Endothelial cell of umbilical vein (primary cell): ENCODE results near the gene KRT1. TPM values are rescaled to one million over a fixed set of nuclear protein-coding genes. Genes with fewer than 3 reads are reported as not detected.

Experiments
- BruUV-seq: library from RNA; stranded (reverse); fragments of 400-500 nt; replicated peaks from 2 replicates; lab custom pipeline; 2021; lab: Mats Ljungman, UMichigan
- CTCF ChIA-PET: fragments of 300-600, 350-600 bp; sonication (Branson Sonifier 250); formaldehyde crosslinking; loops from one replicate; lab custom pipeline; 2021; ENCODE audit warnings: antibody characterized with exemption, inconsistent platforms; lab: Charles Lee
- POLR2A ChIA-PET: fragments of 300-600, 350-600 bp; sonication (Branson Sonifier 250); formaldehyde crosslinking; loops from one replicate; lab custom pipeline; 2021; ENCODE audit warnings: antibody characterized with exemption, inconsistent platforms; lab: Charles Lee
- DNase-seq: peaks from one replicate; pipeline ENCODE4 v3.0.0-alpha.2; 2011; ENCODE audit warnings: low read depth, low spot score
- FAIRE-seq: peaks from 2 replicates; lab custom pipeline; 2011; peaks lifted over from hg19 to GRCh38; lab: Jason Lieb, UNC
- H2AFZ ChIP-seq: 2 replicates; pipeline ENCODE4 v1.6.0; 2012; ENCODE audit warnings: low read depth, low read length, control low read depth, inconsistent platforms
- H3K27ac ChIP-seq: 2 replicates; pipeline ENCODE4 v1.5.1; 2011; ENCODE audit warnings: low read depth, mild to moderate bottlenecking, control low read depth, low read length, moderate library complexity; ENCODE audit not compliant: insufficient read depth
- H3K27me3 ChIP-seq, 2 experiments: 2 replicates each; pipeline versions ENCODE4 v1.6.0 to v1.6.1; 2011; ENCODE audit warnings: low read length in 2 of 2, mixed read lengths in 1 of 2; ENCODE audit not compliant: control insufficient read depth in 2 of 2, insufficient read depth in 2 of 2
- H3K36me3 ChIP-seq, 2 experiments: 2 replicates in 1 of 2; 3 replicates in 1 of 2; pipeline ENCODE4 v1.5.1; 2011; ENCODE audit warnings: low read length in 2 of 2, mild to moderate bottlenecking in 1 of 2, moderate library complexity in 1 of 2; ENCODE audit not compliant: control insufficient read depth in 2 of 2, insufficient read depth in 2 of 2; ENCODE audit errors: extremely low read depth in 1 of 2
- H3K4me1 ChIP-seq: 3 replicates; pipeline ENCODE4 v1.5.1; 2011; ENCODE audit warnings: mild to moderate bottlenecking, low read length; ENCODE audit not compliant: control insufficient read depth, insufficient read depth; ENCODE audit errors: extremely low read depth
- H3K4me2 ChIP-seq: 2 replicates; pipeline ENCODE4 v1.6.1; 2011; ENCODE audit warnings: low read length, control low read depth, mixed read lengths; ENCODE audit not compliant: insufficient read depth
- H3K4me3 ChIP-seq, 3 experiments: fragments of 200-600 bp in 1 of 3; sonication (generic), shearing (Covaris generic) in 1 of 3; replicated peaks in 1 of 3; 2 replicates each; pipeline ENCODE4 v1.5.1; 2011 to 2016; ENCODE audit warnings: control low read depth in 3 of 3, low read length in 3 of 3, mild to moderate bottlenecking in 2 of 3, inconsistent platforms in 1 of 3, low read depth in 1 of 3, moderate library complexity in 1 of 3; ENCODE audit not compliant: insufficient read depth in 1 of 3
- H3K79me2 ChIP-seq: 2 replicates; pipeline ENCODE4 v1.6.0; 2012; ENCODE audit warnings: low read length, inconsistent platforms; ENCODE audit not compliant: control insufficient read depth, insufficient read depth
- H3K9ac ChIP-seq: replicated peaks from 2 replicates; pipeline ENCODE3; 2011; ENCODE audit warnings: low read length, control low read depth; ENCODE audit not compliant: insufficient read depth; ENCODE audit errors: extremely low read depth
- H3K9me1 ChIP-seq: replicated peaks from 3 replicates; pipeline ENCODE4 v1.6.0; 2011; ENCODE audit warnings: mild to moderate bottlenecking, low read length; ENCODE audit not compliant: control insufficient read depth, insufficient read depth; ENCODE audit errors: extremely low read depth
- H3K9me3 ChIP-seq: replicated peaks from 2 replicates; pipeline ENCODE4 v1.5.1; 2012; ENCODE audit warnings: low read length, inconsistent platforms; ENCODE audit not compliant: control insufficient read depth, insufficient read depth
- H4K20me1 ChIP-seq: replicated peaks from 2 replicates; pipeline ENCODE3; 2011; ENCODE audit warnings: mild to moderate bottlenecking, low read length; ENCODE audit not compliant: control insufficient read depth, insufficient read depth; ENCODE audit errors: extremely low read depth
- FOS ChIP-seq: IDR thresholded peaks from 2 replicates; pipeline ENCODE4 v1.6.1; 2011; ENCODE audit warnings: mild to moderate bottlenecking, low read length, moderate library complexity, borderline replicate concordance; ENCODE audit not compliant: insufficient read depth
- JUN ChIP-seq: IDR thresholded peaks from 2 replicates; pipeline ENCODE4 v1.6.1; 2011; ENCODE audit warnings: borderline replicate concordance, low read depth; ENCODE audit not compliant: insufficient read length, insufficient read depth
- MYC ChIP-seq: IDR thresholded peaks from one replicate; pipeline ENCODE4 v1.6.1; 2011; ENCODE audit warnings: mild to moderate bottlenecking, low read depth, low read length
- POLR2A ChIP-seq: IDR thresholded peaks from 2 replicates; pipeline ENCODE4 v1.6.1; 2012; ENCODE audit warnings: low read depth, mild to moderate bottlenecking, control low read depth, low read length
- POLR2AphosphoS5 ChIP-seq: IDR thresholded peaks from 2 replicates; pipeline ENCODE4 v1.6.1; 2012; ENCODE audit warnings: low read depth, mild to moderate bottlenecking, control low read depth, low read length, moderate library complexity; ENCODE audit not compliant: insufficient read depth
- dilution Hi-C: fragments of 300-500 bp; cut with MboI; formaldehyde crosslinking; loops from one replicate; pipeline ENCODE4 v1.15.0; 2019; ENCODE audit warnings: low sequenced_read_pairs; ENCODE audit not compliant: extremely low pct_ligation_motif_present
- intact Hi-C: fragments of 100-400 bp; cut with micrococcal nuclease; formaldehyde crosslinking; loops from one replicate; pipeline ENCODE4 v1.10.0; 2022
- polyA plus RNA-seq, 4 experiments: library from polyadenylated mRNA; depleted of rRNA in 3 of 4; stranded (reverse) in 3 of 4; unstranded in 1 of 4; fragments of >200 nt; gene quantifications; 2 replicates each; pipeline versions ENCODE4 v1.2.1 to v1.2.3, GENCODE V29; 2011 to 2012; ENCODE audit warnings: missing spikeins in 1 of 4
- total RNA-seq: library from RNA; stranded (reverse); gene quantifications from 2 replicates; pipeline ENCODE4 v1.2.3, GENCODE V29; 2021
- TF ChIP-seq, protein P1 (sequence below): IDR thresholded peaks from 2 replicates; pipeline ENCODE4 v1.6.1; 2011; ENCODE audit not compliant: insufficient read depth, insufficient read length
- TF ChIP-seq, protein P2 (sequence below), 2 donors: IDR thresholded peaks; 1 replicate in 1 of 2; 2 replicates in 1 of 2; pipeline ENCODE4 v1.5.1; 2011; ENCODE audit warnings: low read length in 2 of 2, mild to moderate bottlenecking in 2 of 2, moderate library complexity in 2 of 2, control low read depth in 1 of 2, inconsistent platforms in 1 of 2, low read depth in 1 of 2; ENCODE audit not compliant: insufficient read depth in 1 of 2; ENCODE audit errors: extremely low read depth in 1 of 2

KRT1 gene
- total and polyA plus RNA-seq, 2 donors (not counting 3 experiments of a cell fraction or from before 2014, with no cell fraction given) = not detected

DNA sequence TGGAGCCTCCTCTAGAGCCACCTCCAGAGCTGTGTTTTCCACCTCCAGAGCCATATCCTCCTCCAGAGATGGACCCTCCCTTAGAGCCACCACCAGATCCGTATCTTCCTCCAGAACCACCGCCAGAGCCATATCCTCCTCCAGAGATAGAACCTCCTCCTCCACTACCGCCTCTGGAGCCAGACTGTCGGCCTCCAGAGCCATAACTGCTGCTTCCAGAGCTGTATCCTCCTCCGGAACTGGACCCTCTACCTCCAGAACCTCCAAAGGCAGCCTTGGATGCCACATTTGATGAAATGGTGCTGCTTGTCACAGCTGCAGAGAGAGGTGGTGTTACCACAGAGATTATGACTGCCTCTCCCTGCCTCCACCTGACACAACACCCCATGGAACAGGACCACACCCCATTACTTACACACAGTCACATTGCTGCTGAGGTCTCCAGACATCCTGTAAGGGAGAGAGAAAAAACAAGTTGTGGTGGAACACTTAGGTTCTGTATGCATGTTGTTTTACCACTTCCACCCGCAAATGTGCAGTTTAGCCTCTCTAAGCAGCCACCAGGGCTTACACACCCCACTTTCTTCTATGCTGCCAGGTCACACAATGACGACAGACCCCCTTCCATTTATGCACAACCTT lies 35.0 kb downstream of the KRT1 start:
- dilution Hi-C loops (no loop called here), intact Hi-C loops (no loop called here)
- POLR2A ChIA-PET = no interaction called here
- Histone ChIP-seq H2AFZ (no peak overlapping the region), H3K4me3 (no peak overlapping the region), H3K79me2 (no peaks in the 10 kb centered on the region), H3K27me3 (peaks cover 7 to 9% of the 10 kb centered on the region in 2 experiments), H4K20me1 (no peaks in the 10 kb centered on the region), H3K4me2 (no peak overlapping the region), H3K9ac (no peak overlapping the region), H3K9me1 (no peaks in the 10 kb centered on the region), H3K27ac (no peak overlapping the region), H3K36me3 (no peaks in the 10 kb centered on the region), H3K4me1 (no peaks in the 10 kb centered on the region), H3K9me3 (no peaks in the 10 kb centered on the region)
- BruUV-seq = no TSS peak
- no peak for FAIRE-seq
- no peak for DNase-seq
- CTCF ChIA-PET = no interaction called here
- TF ChIP-seq, protein P1, sequence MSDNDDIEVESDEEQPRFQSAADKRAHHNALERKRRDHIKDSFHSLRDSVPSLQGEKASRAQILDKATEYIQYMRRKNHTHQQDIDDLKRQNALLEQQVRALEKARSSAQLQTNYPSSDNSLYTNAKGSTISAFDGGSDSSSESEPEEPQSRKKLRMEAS = no peak
- TF ChIP-seq FOS (no peak), MYC (no peak), POLR2A (no peak), JUN (no peak), POLR2AphosphoS5 (no peak)
- TF ChIP-seq, protein P2, sequence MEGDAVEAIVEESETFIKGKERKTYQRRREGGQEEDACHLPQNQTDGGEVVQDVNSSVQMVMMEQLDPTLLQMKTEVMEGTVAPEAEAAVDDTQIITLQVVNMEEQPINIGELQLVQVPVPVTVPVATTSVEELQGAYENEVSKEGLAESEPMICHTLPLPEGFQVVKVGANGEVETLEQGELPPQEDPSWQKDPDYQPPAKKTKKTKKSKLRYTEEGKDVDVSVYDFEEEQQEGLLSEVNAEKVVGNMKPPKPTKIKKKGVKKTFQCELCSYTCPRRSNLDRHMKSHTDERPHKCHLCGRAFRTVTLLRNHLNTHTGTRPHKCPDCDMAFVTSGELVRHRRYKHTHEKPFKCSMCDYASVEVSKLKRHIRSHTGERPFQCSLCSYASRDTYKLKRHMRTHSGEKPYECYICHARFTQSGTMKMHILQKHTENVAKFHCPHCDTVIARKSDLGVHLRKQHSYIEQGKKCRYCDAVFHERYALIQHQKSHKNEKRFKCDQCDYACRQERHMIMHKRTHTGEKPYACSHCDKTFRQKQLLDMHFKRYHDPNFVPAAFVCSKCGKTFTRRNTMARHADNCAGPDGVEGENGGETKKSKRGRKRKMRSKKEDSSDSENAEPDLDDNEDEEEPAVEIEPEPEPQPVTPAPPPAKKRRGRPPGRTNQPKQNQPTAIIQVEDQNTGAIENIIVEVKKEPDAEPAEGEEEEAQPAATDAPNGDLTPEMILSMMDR (IDR thresholded peaks at IDR 0.05; ENCODE audit: extremely low read depth in 1 of 2, insufficient read depth in 1 of 2, low read depth in 1 of 2, low read length in 2 of 2) = no peak
